GM19023 (cell line): Measurements from ENCODE around the gene GNAQ.
"Not testable (repeated sequence)": the region's sequence is repeated elsewhere in the genome, so short reads cannot be mapped to it uniquely, and the experiment has no call there.

Experiments used
- ATAC-seq: cut with Tn5 transposase; IDR thresholded peaks from one replicate; pipeline ENCODE4 v1.9.1; 2021; ENCODE audit warnings: mild to moderate bottlenecking, moderate library complexity; ENCODE audit not compliant: unreplicated experiment

GNAQ gene

DNA sequence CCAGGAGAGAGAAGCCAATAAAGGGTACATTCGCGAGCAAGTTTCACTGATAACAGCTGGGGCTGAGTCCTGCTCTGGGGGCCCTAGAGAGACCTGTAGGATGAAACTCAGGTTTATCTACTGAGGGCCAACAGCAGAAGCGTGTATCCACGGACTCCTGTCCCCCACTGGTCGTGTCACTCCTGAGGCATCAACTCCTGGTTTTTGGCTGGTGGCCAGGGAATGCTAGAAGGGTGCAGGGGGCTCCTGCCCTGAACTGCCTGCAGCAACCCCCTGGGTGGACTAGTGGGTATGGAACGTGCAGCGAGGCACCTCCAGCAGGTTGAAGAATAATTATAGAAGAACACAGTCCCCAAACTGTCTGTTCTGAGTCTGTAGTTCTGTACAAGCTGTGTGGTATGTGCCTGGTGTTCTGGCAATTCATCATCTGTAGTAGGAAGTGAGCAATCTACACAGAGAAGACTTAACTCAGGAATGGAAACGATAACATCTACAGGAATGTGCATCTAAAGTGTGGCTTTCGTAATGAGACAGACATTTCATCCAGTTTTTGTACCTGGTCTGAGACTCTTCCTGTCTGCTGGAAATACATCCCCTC, 319.0 kb downstream of the GNAQ start:
- ATAC-seq: no peak

DNA sequence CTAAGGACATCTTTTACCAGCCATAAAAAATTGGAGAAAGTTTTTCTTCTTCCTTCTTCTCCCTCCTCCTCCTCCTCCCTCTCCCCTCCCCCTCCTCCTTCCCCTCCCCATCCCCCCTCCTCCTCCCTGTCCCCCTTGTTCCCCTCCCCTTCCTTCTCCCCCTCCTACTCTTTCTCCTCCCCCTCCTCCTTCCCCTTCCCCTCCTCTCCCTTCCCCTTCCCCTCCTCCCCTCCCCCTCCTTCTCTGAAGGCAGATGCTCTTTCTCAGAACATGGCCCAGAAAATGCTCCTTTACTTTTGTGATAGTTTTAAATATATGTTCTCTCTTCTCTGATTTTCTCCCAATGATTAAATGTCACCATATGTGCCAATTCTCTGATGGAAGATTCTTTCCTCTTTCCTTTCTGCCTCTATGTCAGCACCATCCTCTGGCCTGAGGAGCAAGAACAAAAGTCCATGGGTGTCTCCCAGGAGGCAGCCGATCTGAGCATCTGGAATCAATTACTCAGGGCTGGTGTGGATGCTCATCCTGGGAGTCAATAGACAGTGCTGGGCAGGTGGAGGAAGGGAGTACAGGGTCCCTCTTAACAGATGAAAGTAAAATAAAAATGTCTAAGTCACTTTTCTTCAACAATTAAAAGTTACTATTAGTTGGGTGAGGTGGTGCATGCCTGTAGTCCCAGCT, 320.5 kb downstream of the GNAQ start:
- no peak for ATAC-seq

DNA sequence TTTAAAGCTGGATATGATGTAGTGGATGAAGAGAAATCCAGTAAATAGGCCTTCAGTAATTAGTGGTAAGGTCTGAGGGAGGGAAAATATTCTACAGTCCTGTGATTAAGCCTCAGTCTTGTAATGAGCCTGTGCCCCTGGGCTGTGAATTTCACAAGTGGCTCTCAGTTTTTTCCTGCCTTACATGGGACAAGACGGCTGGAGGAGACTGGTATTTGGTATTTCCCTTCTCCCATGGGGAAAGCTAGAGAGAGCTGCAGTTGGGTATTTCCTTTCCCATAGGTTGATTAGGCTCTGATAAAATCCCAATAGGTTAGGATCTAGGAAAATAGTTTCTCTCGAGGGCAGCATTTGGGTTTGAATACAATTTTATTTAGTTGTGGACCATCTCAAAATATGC, 321.3 kb downstream of the GNAQ start:
- no peak for ATAC-seq

DNA sequence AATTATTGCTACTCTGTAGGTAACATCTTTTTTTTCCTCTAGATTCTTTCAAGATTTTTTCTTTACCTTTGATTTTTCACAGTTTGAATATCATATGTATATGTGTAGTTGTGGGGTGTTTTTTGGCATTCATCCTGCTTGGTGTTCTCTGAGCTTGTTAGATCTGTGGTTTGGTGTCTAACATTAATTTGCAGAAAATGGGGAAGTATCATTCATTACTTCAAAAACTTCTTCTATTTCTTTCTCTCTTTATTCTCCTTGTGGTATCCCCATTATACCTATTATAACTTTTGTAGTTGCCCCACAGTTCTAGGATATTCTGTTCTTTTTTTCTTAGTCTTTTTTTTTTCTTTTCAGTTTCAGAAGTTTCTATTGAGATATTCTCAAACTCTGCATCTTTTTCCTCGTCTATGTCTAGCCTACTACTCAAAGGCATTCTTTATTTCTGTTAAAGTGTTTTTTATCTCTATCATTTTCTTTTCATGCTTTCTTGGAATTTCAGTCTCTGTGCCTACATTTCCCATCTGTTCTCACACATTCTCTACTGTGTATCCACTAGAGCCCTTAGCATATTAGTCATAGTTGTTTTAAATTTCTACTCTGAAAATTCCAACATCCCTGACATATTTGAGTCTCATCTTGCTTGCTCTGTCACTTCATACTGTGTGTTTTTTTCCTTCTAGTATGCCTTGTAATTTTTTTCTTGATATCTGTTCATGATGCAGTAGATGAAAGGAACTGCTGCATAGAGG, 323.4 kb downstream of the GNAQ start:
- no peak for ATAC-seq

DNA sequence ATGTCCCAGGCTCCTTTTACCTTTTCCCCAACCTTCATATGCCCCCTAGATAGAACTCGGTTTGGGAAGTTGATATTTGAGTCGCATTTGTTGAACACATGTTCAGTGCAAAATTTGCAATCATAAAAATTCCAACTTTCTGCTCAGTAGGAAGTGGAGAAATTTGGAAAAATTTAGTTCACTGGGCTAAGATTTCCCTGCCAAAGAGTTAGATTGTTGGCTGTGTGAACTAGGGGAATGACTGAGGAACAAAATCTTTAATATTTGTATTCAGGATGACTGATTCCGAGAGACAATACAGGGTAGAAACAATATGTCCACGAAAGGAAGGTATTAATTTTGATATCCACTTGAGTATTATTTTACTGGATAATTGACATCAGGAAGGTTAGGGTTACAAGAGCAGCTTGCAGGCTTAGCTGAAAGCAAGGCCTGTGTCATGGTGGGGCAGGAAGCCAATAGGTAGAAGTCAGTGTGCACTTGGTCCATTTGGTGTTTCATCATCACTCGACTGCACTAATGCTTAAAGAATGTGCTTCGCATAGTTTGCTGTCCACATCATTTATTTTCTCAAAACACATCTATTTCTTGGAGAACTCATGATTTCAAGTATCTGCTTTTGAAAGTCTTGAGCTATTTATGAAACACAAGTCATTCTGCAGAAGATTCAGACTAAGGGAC, 324.1 kb downstream of the GNAQ start:
- no peak for ATAC-seq

DNA sequence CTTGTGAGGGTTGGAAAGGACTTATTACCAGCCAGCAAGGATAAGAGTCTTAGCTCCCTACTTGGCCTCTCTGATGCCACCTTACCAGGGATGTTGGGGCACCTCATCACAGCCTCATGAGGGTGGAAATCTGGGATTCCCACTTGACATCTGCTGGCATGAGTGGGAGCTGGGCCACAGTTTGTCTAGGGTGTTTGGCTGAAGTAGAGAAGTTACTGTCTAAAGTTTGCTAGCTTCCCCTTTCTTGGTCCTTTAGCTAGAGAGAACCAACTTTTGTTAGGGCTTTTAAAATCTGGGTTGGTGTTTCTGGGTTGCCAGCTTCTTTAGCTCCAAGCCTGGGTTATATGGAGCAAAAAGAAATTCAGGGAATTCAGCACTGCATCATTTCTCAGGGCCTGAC, 326.0 kb downstream of the GNAQ start:
- ATAC-seq: no peak

DNA sequence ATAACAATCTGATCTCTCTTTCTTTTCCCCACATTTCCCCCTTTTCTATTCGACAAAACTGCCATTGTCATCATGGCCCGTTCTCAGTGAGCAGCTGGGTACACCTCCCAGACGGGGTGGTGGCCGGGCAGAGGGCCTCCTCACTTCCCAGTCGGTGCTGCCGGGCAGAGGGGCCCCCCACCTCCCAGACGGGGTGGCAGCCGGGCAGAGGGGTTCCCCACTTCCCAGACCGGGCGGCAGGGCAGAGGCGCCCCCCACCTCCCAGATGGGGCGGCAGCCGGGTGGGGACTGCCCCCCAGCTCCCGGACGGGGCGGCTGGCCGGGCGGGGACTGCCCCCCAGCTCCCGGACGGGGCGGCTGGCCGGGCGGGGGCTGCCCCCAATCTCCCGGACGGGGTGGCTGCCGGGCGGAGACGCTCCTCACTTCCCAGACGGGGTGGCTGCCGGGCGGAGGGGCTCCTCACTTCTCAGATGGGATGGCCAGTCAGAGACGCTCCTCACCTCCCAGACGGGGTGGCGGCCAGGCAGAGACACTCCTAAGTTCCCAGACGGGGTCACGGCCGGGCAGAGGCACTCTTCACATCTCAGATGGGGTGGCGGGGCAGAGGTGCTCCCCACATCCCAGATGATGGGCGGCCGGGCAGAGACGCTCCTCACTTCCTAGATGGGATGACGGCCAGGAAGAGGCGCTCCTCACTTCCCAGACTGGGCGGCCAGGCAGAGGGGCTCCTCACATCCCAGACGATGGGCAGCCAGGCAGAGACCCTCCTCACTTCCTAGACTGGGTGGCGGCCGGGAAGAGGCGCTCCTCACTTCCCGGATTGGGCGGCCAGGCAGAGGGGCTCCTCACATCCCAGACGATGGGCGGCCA, 328.9 kb downstream of the GNAQ start:
- not testable (repeated sequence) for ATAC-seq

DNA sequence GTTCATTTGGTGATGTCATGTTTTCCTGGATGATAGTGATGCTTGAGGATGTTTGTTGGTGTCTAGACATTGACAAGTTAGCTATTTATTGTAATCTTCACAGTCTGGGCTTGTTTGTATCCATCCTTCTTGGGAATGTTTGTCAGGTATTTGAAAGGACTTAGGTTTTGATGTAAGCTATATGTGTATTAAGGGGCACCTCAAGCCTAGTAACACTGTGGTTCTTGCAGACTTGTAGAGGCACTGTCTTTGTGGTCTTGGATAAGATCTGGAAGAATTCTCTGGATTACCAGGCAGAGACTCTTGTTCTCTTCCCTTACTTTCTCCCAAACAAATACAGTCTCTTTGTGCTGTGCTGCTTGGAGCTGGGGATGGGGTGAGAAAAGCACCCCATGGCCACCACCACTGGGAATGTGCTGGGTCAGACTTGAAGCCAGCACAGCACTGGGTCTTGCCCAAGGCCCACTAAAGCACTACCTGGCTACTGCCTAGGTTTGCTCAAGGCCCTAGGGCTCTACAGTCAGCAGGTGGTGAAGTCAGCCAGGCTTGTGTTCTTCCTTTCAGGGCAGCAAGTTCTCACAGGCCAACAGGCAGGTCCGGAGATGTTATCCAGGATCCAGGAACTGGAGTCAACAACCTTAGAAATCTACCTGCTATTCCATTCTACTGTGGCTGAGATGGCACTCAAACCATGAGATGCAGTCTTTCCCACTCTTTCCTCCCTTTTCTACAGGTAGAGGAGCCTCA, 334.2 kb downstream of the GNAQ start:
- ATAC-seq: no peak

DNA sequence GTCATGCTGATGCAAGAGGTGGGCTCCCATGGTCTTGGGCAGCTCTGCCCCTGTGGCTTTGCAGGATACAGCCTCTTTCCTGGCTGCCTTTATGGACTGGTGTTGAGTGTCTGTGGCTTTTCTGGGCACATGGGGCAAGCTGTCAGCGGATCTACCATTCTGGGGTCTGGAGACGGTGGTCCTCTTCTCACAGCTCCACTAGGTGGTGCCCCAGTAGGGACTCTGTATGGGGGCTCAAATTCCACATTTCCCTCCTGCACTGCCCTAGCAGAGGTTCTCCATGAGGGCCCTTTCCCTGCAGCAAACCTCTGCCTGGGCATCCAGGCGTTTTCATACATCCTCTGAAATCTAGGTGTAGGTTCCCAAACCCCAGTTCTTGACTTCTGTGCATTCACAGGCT, 340.9 kb downstream of the GNAQ start:
- ATAC-seq: not testable (repeated sequence)

DNA sequence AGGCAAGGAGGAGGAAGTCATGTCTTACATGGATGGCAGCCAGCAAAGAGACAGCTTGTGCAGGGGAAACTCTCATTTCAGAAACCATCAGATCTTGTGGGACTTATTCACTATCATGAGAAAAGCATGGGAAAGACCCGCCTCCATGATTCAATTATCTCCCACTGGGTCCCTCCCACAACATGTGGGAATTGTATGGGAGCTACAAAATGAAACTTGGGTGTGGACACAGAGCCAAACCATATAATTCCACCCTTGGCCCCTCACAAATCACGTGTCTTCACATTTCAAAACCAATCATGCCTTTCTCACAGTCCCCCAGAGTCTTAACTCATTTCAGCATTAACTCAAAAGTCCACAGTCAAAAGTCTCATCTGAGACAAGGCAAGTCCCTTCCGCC, 341.5 kb downstream of the GNAQ start:
- not testable (repeated sequence) for ATAC-seq

DNA sequence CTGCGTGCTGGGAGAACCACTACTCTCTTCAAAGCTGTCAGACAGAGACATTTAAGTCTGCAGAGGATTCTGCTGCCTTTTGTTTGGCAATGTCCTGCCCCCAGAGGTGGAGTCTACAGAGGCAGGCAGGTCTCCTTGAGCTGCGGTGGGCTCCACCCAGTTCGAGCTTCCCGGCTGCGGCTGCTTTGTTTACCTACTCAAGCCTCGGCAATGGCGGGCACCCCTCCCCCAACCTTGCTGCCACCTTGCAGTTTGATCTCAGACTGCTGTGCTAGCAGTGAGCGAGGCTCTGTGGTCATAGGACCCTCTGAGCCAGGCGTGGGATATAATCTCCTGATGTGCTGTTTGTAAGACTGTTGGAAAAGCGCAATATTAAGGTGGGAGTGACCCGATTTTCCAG, 343.9 kb downstream of the GNAQ start:
- ATAC-seq: not testable (repeated sequence)

DNA sequence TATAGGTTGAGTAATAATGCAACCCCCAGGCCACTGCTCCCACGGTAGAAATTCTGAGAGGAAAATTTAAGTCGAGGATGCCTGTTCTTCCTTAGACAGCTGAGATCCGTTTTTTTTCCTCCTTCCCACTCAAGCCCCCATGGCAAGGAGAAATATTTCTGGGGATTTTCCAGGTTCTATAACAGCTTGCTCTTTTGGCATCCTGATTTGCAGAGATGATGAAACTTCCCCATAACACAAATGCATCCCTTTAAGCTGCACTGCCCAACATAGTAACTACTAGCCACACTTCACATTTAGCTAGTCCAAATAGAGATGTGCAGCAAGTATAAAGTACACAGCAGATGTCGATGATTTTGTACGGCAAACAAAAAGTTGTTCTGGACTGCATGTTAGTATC, 351.0 kb downstream of the GNAQ start:
- no peak for ATAC-seq

DNA sequence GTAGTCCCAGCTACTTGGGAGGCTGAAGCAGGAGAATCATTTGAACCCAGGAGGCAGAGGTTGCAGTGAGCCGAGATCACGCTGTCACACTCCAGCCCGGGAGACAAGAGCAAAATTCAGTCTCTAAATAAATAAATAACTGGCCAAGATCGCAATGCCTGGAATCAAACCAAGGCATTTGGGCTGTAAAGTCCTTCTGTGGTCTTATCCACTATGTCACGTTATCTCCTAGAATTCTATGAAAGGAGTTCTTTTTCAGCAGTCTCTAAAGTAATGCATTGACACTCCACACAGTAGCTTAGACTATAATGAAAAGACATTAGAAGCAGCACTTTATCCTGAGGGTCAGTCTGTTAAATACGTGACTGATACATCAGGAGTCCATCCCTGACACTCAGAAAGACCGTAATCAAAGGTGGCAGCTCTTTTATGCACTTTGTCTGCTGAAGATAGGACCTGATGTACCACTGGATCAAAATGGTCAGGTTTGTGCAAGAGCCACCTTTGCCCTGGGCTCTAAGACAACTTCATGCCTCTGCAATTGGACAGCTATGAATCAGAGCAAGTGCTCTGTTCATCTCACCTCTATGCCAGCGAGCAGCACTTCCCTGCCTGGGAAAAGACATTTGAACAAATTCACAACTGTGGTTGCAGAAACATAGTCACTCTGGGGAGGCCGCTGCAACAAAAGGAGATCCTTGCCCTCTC, 351.8 kb downstream of the GNAQ start:
- no peak for ATAC-seq

DNA sequence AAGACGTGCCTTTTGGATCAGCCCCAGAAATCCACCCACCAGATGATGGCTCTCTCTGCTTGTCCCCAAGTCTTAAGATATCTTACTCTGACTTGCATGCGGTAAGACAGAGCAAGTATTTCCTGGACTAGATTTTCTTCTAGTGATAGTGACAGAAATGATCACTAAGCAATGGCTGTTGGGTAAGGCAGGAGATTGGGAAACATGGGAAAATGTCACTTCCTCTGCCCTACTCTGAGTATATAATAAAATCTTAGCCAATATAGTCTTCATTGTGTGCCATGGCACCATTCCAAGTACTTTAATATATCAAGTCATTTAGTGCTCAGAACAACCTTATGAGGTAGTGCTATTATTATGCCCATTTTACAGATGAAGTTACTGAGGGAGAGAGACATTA, 352.5 kb downstream of the GNAQ start:
- ATAC-seq: no peak

DNA sequence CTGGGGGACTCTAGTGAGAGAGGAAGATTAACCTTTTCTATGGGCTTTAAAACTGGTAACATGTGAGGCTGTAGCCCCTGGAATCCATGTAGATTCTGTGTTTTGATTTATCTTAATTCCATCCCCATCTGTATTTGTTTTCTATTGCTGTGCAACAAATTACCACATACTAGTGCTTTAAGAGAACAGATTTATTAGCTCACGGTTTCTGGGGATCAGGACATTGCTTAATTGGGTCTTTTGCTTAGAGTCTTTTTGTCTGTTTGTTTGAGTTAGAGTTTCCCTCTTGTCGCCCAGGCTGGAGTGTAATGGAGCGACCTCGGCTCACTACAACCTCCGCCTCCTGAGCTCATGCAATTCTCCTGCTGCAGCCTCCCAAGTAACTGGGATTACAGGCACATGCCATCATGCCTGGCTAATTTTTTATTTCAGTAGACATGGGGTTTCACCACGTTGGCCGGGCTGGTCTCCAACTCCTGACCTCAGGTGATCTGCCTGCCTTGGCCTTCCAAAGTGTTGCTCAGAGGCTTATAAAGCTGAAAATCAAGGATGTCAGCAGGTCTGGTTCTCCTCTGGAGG, 353.6 kb downstream of the GNAQ start:
- ATAC-seq: no peak

DNA sequence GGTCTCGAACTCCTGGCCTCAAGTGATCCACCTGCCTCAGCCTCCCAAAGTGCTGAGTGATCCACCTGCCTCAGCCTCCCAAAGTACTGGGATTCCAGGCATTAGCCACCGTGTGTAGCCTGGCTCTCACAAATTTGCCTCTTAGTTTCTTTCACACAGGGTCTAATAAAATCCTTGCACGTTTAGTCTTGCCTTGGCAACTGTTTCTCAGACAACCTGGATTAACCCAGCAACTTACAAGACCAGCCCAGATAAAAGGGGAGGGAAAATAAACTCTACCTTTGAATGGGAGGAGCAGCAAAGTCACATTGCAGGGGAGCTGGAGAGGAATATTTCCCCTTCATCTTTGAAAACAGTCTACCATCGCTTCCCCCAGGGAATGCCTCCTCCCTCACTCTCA, 354.2 kb downstream of the GNAQ start:
- ATAC-seq: no peak

DNA sequence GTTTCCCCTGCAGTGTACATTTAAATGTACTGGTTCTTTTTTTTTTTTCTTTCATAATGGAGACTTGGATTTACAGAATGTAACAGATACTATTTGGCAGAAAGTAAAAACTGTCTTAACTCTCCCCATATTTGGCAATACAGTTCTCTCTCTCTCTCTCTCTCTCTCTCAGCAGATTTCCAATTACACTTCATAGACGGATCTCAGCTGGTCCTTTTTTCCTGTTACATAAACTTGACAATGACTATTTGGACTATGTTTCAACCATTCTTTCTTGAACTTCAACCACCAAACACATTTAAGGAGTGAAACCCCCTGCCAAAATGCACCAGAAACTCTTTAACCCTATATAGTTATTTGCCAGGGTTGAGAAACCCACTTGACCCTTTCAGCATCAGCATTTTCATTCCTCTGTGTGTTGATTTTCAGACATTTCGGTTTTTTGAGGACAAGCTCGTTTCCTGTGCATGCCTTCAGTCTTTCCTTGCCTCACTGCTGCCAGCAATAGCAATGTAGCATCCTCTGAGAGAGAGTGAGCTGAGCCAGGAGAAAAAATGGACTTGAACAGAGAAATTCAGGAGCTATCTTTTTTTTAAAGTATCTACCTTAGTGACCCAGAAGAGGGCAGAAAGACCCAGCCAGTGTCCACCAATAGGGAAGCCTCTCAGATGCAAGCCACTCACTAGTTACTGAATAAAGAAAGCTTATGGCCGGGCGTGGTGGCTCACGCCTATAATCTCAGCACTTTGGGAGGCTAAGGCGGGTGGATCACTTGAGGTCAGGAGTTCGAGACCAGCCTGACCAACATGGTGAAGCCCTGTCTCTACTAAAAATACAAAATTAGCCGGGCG, 357.4 kb downstream of the GNAQ start:
- no peak for ATAC-seq

DNA sequence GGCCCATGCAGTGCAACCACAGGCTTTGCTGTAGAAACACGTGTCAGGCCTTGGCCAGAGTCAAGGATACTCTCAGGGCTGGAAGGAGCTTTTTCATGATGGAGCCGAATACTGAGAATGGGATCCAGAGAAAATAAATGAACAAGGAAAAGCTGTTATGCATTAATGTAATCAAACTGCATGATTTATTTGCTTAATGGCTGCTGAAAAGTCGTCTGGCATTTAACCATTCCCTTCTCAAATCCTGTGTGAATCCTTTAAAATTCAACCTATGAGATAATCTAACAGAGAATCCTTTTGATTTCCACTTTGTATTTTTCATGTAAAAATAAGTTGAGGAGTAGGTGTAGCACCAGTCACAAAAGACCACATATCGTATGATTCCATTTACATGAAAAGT, 359.4 kb downstream of the GNAQ start:
- ATAC-seq: no peak
